ENCODE data around the gene ESR1.
"Not testable (repeated sequence)": the region's sequence is repeated elsewhere in the genome, so short reads cannot be mapped to it uniquely, and the experiment has no call there.

Gene ESR1

DNA sequence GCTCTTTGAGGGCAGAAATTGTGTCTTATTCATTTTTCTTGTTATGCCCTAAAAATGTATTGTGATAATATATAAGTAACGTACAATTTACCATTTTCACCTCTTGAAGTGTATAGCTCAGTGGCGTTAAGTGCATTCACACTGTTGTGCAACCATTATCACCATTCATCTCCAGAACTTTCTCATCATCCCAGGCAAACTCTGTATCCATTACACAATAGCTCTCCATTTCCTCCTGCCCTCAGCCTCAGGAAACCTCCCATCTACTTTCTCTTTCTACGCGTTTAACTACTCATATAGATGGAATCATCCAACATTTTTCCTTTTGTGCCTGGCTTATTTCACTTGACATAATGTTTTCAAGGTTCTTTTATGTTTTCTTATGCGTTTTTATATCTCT, 184.6 kb downstream of the ESR1 start:
- DNase-seq = no peak

DNA sequence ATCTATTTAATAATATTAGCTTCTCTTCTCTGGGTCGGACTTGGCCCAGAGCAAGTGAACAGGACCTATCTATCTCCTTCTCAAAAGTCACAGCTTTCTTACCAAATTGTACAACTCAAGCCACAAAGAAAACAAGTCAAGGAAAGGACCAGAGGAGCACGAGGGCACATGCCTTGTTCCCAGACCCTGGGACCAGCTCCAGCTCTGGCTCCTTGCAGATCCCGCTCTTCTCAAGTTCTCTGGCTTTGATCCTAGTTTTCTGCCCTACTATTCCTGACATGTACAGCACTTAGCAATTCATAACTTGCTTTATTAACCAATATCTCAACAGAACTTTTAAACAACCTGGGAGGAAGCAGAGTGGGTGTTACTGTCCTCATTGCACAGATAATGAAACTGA, 185.9 kb downstream of the ESR1 start:
- DNase-seq = no peak

DNA sequence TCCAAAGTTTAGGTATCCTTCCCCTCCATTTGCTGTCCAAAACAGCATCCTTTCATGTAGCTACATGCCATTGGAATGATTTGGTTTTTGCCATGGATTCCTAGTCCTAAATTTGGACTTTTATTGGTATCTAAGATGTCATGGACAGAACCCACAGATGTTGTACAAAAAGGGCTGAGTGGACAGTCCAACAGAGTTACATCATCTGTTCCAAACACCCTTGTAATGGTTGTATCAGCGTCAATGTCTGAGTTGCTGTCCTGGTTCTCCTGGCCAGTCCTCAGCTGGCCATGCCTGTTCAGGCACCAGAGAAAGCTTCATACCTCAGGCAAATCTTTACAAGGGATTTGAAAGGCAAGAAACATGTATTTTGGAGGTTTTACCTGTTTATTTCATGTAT, 191.3 kb downstream of the ESR1 start:
- no peak for DNase-seq

- DNase-seq = no peak
Observed at GRCh38 chr6:151999194-151999593, 191.7 kb downstream of the ESR1 start.

GRCh38 chr6:152001408-152001807, 193.9 kb downstream of the ESR1 start:
- no peak for DNase-seq

GRCh38 chr6:152002306-152002705, 194.8 kb downstream of the ESR1 start:
- no peak for DNase-seq

- DNase-seq = no peak
Observed at GRCh38 chr6:152004036-152004566, 196.6 kb downstream of the ESR1 start.

DNA sequence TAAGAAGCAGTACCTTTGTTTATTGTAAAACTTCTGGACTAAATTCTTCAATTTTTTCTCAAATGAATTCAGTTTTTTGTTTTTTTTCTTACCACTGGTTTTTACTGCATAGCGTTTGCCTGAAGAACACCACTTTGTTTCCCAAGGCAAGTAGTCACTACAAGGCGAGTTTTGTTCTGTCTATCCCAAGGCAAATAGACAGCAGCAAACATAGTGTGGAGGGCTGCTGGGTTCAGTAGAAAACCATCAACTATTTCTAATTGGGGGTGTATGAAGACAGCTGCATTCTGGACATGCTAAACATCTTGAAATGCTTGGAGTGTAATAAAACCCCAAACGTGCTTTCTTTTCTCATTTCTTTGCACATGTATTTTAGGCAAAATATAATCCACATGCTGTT, 197.4 kb downstream of the ESR1 start:
- DNase-seq = no peak

- no peak for DNase-seq
Observed at GRCh38 chr6:152008779-152009178, 201.3 kb downstream of the ESR1 start.

DNA sequence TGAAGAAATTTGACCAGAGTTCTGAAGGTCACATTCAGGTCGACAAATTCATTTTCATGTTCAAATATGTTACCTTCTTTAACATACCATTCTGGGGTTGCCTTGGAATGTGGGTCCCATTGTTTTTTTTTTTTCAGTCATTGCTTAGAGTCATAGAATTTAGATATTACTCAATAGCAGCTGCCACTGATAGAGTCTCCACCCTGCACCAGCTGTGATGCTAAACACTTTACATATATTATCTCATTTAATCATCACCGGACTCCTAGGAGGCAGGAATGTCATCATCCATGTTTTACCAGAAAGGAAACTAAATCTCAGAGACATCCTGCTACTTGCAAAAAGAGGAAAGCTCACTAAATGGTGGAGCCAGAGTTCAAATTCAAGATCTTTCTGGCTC, 204.7 kb downstream of the ESR1 start:
- no peak for DNase-seq

GRCh38 chr6:152018876-152019275, 211.4 kb downstream of the ESR1 start:
- DNase-seq = no peak

GRCh38 chr6:152022303-152022702, 214.8 kb downstream of the ESR1 start:
- no peak for DNase-seq

DNA sequence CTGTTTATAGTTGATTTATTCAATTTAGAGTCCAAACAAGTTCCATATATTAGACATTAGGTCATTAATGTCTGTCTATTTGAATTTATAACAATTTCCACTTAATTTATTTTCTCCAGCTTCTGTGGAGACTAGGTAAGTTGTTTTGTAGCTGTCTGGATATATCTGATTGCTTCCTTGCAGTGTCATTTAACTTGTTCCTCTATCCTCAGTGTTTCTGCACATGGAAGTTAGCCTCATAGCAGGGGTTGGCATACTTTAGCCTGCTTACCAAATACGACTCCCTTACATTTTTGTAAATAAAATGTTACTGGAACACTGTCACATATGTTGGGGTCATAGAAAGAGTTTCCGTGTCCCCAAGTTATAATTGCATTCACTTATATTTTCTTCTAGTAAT, 216.1 kb downstream of the ESR1 start:
- DNase-seq = no peak

- DNase-seq = no peak
Observed at GRCh38 chr6:152026291-152026690, 218.8 kb downstream of the ESR1 start.

DNA sequence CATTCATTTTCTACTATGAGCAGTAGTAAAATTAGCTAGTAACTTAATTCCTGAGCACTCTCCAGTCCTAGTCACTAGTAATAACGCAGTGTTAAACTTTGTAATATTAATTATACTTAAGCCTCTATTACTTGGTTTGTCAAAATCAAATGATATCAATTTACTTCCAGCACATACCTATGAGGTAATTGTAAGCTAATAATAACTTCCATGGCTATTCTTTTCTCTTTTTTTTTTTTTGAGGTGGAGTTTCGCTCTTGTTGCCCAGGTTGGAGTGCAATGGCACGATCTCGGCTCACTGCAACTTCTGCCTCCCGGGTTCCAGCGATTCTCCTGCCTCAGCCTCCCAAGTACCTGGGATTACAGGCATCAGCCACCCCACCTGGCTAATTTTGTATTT, 219.3 kb downstream of the ESR1 start:
- not testable (repeated sequence) for DNase-seq

DNA sequence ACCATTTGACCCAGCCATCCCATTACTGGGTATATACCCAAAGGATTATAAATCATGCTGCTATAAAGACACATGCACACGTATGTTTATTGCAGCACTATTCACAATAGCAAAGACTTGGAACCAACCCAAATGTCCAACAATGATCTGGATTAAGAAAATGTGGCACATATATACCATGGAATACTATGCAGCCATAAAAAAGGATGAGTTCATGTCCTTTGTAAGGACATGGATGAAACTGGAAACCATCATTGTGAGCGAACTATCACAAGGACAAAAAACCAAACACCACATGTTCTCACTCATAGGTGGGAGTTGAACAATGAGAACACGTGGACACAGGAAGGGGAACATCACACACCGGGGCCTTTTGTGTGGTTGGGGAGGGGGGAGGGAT, 226.3 kb downstream of the ESR1 start:
- not testable (repeated sequence) for DNase-seq

- DNase-seq = no peak
Observed at GRCh38 chr6:152034631-152035030, 227.1 kb downstream of the ESR1 start.

- no peak for DNase-seq
Observed at GRCh38 chr6:152046118-152046517, 238.6 kb downstream of the ESR1 start.

DNA sequence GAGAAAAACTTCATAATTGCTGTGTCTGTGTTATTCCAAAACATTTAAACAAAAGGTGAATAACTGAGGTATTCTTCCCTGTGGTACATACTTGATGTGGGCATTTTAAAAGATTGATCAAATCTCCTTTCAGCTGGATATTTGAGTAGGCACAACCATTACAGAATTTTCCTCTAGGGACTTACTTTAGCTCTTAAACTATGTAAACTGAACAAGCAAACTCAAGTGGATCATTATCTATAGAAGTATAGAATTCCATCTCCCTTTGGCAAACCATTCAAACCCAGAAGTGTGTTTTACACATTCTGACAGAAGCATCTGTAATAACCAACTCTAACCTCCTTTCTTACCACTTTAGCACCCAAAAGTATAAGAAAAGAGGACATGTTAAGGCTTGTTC, 241.4 kb downstream of the ESR1 start:
- no peak for DNase-seq

GRCh38 chr6:152049502-152049901, 242.0 kb downstream of the ESR1 start:
- DNase-seq = no peak

- no peak for DNase-seq
Observed at GRCh38 chr6:152050451-152051195, 243.1 kb downstream of the ESR1 start.

DNA sequence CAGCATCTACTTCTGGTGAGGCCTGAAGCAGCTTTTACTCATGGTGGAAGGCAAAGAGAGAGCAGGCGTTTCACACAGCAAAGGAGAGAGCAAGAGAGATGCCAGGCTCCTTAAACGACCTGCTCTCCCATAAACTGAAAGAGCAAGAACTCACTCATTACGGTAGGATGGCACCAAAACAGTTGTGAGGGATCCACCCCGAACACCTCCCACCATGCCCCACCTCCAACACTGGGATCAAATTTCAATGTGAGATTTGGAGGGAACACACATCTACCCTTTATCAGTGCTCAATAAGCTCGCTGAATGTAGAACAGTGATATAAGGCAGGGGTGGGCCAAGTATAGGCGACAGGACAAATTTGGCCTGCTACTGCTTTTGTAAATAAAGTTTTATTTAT, 244.6 kb downstream of the ESR1 start:
- DNase-seq = no peak

DNA sequence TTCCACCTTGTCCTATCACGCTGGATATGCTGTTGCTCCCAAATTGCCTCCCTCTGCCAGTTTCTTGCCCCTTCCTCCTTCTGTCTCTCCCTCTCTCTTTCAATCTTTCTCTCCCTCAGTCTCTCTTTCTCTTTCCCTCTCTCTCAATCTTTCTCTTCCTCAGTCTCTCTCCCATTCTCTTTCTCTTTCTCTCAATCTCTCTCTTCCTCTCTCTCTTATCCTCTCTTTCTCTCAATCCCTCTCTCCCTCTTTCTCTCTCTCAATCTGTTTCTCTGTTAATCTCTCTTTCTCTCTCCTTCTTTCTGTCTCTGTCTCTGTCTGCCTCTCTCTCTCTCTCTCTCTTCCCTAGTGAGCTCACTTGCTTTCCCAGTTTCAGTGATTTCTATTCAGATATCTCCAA, 245.8 kb downstream of the ESR1 start:
- DNase-seq = no peak

DNA sequence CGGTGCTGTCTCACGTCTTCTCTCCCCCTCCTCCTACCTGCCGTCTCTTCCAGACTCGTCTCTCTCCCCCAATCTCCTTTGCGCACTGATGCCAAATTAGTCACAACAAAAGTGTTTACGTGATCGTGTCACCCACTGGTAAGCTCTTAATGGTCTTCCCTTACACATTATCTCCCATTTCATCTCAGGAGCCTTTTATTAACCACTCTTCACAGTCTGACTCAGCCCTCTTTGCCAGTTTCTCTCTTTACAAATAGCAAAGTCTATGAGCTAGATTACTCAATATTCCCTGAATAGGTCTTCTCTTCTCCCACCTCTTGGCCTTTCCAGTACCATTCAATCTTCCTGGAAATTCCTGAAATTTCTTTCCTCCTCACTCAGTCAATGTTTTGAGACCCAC, 247.0 kb downstream of the ESR1 start:
- DNase-seq = peak; percentile 2

DNA sequence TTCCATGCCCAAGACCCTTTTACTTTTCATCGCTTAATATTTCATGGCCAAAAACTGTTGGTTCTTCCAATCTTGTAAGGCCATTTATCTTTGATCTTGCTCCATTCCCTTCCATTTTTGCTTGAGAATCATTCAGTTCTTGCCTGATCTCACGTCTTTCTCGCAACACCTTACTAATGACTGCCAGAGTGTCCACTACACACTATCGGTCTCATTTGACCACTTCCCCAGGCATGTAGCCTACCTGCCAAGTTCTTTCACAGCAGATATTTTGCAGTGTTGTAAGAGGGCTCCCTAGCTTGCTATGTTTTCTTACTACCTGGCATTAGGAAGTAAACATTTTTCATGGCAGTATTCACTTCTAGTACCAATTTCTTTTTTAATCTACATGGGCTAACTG, 248.0 kb downstream of the ESR1 start:
- no peak for DNase-seq

All from fibroblast of skin of abdomen (primary cell).